SU-DHL-6 (cell line): ENCODE data around the gene NMT2.

Source experiments
- EZH2phosphoT487 ChIP-seq: fragments of 200-600 bp; sonication (generic), shearing (Covaris generic); conservative IDR thresholded peaks from 2 replicates; pipeline ENCODE4 v1.6.1; 2018; ENCODE audit warnings: mild to moderate bottlenecking, antibody characterized with exemption, low read length, moderate library complexity, mixed read lengths
- TF ChIP-seq, protein P1 (sequence below): fragments of 200-600 bp; sonication (generic); IDR thresholded peaks from one replicate; pipeline ENCODE4 v1.5.1; 2017; ENCODE audit warnings: antibody characterized with exemption, mild to moderate bottlenecking, low read length, moderate library complexity; ENCODE audit not compliant: insufficient read depth, poor library complexity, severe bottlenecking

DNA sequence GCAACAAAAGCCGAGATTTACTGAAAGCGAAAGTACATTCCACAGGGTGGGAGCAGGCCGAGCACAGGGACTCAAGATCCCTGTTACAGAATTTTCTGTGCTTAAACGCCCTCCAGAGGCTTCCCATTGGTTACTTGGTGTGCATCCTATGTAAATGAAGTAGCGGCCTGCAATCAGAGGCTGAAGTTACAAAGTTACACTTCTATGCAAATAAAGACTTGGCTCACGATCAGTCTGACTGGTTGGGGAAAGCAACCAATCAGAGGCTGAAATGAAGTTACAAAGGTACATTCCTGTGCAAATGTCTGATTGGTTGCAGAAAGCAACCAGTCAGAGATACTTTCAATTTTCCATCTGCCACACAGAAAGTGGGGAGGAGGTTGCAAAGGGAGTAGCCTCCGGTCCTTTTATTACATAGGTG, 84.0 kb downstream of the NMT2 start:
- TF ChIP-seq, protein P1, sequence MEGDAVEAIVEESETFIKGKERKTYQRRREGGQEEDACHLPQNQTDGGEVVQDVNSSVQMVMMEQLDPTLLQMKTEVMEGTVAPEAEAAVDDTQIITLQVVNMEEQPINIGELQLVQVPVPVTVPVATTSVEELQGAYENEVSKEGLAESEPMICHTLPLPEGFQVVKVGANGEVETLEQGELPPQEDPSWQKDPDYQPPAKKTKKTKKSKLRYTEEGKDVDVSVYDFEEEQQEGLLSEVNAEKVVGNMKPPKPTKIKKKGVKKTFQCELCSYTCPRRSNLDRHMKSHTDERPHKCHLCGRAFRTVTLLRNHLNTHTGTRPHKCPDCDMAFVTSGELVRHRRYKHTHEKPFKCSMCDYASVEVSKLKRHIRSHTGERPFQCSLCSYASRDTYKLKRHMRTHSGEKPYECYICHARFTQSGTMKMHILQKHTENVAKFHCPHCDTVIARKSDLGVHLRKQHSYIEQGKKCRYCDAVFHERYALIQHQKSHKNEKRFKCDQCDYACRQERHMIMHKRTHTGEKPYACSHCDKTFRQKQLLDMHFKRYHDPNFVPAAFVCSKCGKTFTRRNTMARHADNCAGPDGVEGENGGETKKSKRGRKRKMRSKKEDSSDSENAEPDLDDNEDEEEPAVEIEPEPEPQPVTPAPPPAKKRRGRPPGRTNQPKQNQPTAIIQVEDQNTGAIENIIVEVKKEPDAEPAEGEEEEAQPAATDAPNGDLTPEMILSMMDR = no peak
- no peak for TF ChIP-seq EZH2phosphoT487
